H1 (cell line): ENCODE data around the gene PCDHB5. TPM values are rescaled to one million over a fixed set of nuclear protein-coding genes. Genes with fewer than 3 reads are reported as not detected.

ENCODE experiments used
- MAX ChIP-seq: IDR thresholded peaks from 2 replicates; pipeline ENCODE4 v1.6.1; 2012; ENCODE audit warnings: inconsistent platforms
- POLR2A ChIP-seq, 2 experiments: IDR thresholded peaks; 1 replicate in 1 of 2; 2 replicates in 1 of 2; pipeline ENCODE4 v1.6.1; 2011; ENCODE audit warnings: low read depth in 2 of 2, low read length in 2 of 2, mild to moderate bottlenecking in 2 of 2; ENCODE audit errors: control extremely low read depth in 1 of 2
- RNF2 ChIP-seq: fragments of 200-900, 300-1000 bp; sonication (generic); IDR thresholded peaks from 2 replicates; pipeline ENCODE4 v1.7.1; 2016; ENCODE audit warnings: borderline replicate concordance, low read depth, mild to moderate bottlenecking, antibody characterized with exemption, low read length; ENCODE audit not compliant: poor library complexity, severe bottlenecking; ENCODE audit errors: missing control alignments
- polyA plus RNA-seq, 7 experiments: library from polyadenylated mRNA; depleted of rRNA in 3 of 7; stranded (reverse) in 5 of 7; unstranded in 2 of 7; fragments of >200 nt in 5 of 7; fragments of 200-250 nt in 2 of 7; gene quantifications; 1 replicate in 5 of 7; 2 replicates in 1 of 7; 4 replicates in 1 of 7; pipeline versions ENCODE4 v1.2.1 to v1.2.3, GENCODE V29; 2011 to 2013; ENCODE audit warnings: missing spikeins in 2 of 7, mixed read lengths in 2 of 7
- total RNA-seq: library from RNA; stranded (reverse); fragmentation: NEBNext Ultra II Directional; extraction: Animal tissue kit (Norgen Biotek cat#: 25700); gene quantifications from 2 replicates; pipeline ENCODE4 v1.2.1, GENCODE V29; 2021

The PCDHB5 gene
- total and polyA plus RNA-seq, 2 of the 8 experiments (the other 6 are each of a cell fraction or from before 2014, with no cell fraction given) = 2.4 to 8.2 TPM

DNA sequence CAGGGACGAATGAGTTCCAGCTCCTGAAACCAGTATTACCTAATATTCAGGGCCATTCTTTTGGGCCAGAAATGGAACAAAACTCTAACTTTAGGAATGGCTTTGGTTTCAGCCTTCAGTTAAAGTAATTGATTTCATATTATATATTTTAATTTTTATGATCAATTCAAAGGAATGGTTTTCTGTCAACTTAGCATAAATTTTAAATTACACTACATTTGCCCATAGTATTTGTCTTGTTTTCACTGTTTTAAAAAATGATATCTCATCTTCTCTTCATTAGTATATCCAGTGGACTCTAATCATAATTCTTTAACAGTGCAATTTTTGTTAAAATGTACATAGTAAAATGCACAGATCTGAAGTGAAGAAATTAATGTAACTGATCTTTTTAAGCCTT is 45.3 kb downstream of the PCDHB5 start (continued):
- TF ChIP-seq RNF2 = no peak
- TF ChIP-seq POLR2A (IDR thresholded peaks at IDR 0.05; ENCODE audit: control extremely low read depth in 1 of 2, low read depth in 2 of 2, low read length in 2 of 2) = no peak
- TF ChIP-seq MAX = no peak
- TF ChIP-seq, all 59 proteins: peak for 0
